CD14-positive monocyte (primary cell): Measurements from ENCODE around the gene UNC13B. TPM values are rescaled to one million over a fixed set of nuclear protein-coding genes. Genes with fewer than 3 reads are reported as not detected.

Source experiments
- DNase-seq, 3 donors: peaks; one replicate each; pipeline ENCODE4 v3.0.0-alpha.2; 2011 to 2022
- H2AFZ ChIP-seq: 2 replicates; pipeline ENCODE4 v1.6.0; 2012; ENCODE audit warnings: mild to moderate bottlenecking, low read depth, low read length, inconsistent platforms; ENCODE audit not compliant: insufficient read depth, poor library complexity, severe bottlenecking
- H3K27ac ChIP-seq, 2 donors: 1 replicate in 1 of 2; 2 replicates in 1 of 2; pipeline ENCODE4 v1.5.1; 2012 to 2013; ENCODE audit warnings: low read length in 2 of 2, control low read depth in 1 of 2, inconsistent platforms in 1 of 2, low read depth in 1 of 2, mild to moderate bottlenecking in 1 of 2
- H3K27me3 ChIP-seq, 2 donors: one replicate each; pipeline versions ENCODE4 v1.6.0 to v1.6.1; 2011 to 2013; ENCODE audit warnings: low read length in 2 of 2; ENCODE audit not compliant: control insufficient read depth in 2 of 2, insufficient read depth in 2 of 2
- H3K36me3 ChIP-seq, 2 donors: replicated peaks in 1 of 2; 1 replicate in 1 of 2; 2 replicates in 1 of 2; pipeline versions ENCODE4 v1.5.1 to v1.6.1; 2012 to 2013; ENCODE audit warnings: low read length in 2 of 2, control low read depth in 1 of 2, inconsistent platforms in 1 of 2, mild to moderate bottlenecking in 1 of 2; ENCODE audit not compliant: insufficient read depth in 2 of 2, control insufficient read depth in 1 of 2
- H3K4me1 ChIP-seq, 2 donors: 1 replicate in 1 of 2; 2 replicates in 1 of 2; pipeline versions ENCODE4 v1.5.1 to v1.6.1; 2012 to 2013; ENCODE audit warnings: low read length in 2 of 2, control low read depth in 1 of 2, inconsistent platforms in 1 of 2, mild to moderate bottlenecking in 1 of 2, moderate library complexity in 1 of 2; ENCODE audit not compliant: insufficient read depth in 2 of 2, control insufficient read depth in 1 of 2
- H3K4me2 ChIP-seq: replicated peaks from 2 replicates; pipeline ENCODE3; 2012; ENCODE audit warnings: low read length, moderate library complexity, mild to moderate bottlenecking; ENCODE audit not compliant: poor library complexity, severe bottlenecking; ENCODE audit errors: extremely low read depth
- H3K4me3 ChIP-seq, 3 experiments: fragments of 200-600 bp in 1 of 3; sonication (generic) in 1 of 3; replicated peaks in 1 of 3; 1 replicate in 2 of 3; 2 replicates in 1 of 3; pipeline ENCODE4 v1.5.1; 2011 to 2013; ENCODE audit warnings: low read length in 3 of 3, mild to moderate bottlenecking in 3 of 3, control low read depth in 2 of 3, low read depth in 2 of 3, inconsistent platforms in 1 of 3, moderate library complexity in 1 of 3
- H3K79me2 ChIP-seq: 2 replicates; pipeline ENCODE4 v1.6.0; 2012; ENCODE audit warnings: mild to moderate bottlenecking, control low read depth, inconsistent platforms, low read length, moderate library complexity; ENCODE audit not compliant: insufficient read depth
- H3K9ac ChIP-seq: 2 replicates; pipeline ENCODE4 v1.6.0; 2017; ENCODE audit warnings: low read length, mild to moderate bottlenecking; ENCODE audit not compliant: insufficient read depth, poor library complexity, severe bottlenecking
- H3K9me3 ChIP-seq, 2 donors: replicated peaks in 1 of 2; 1 replicate in 1 of 2; 2 replicates in 1 of 2; pipeline versions ENCODE4 v1.5.1 to v1.6.1; 2012 to 2013; ENCODE audit warnings: low read length in 2 of 2, control low read depth in 1 of 2; ENCODE audit not compliant: control insufficient read depth in 1 of 2, insufficient read depth in 1 of 2
- H4K20me1 ChIP-seq: 2 replicates; pipeline ENCODE4 v1.6.0; 2012; ENCODE audit warnings: mild to moderate bottlenecking, low read length, control low read depth, moderate library complexity; ENCODE audit not compliant: insufficient read depth
- H3K27ac Mint-ChIP-seq, 7 donors: one replicate each; pipeline ENCODE4 v1.8.0; 2020; ENCODE audit warnings: mild to moderate bottlenecking in 7 of 7, mixed read lengths in 7 of 7, moderate library complexity in 6 of 7, inconsistent platforms in 2 of 7
- H3K27me3 Mint-ChIP-seq, 3 donors: one replicate each; pipeline ENCODE4 v1.8.0; 2021 to 2022; ENCODE audit warnings: low read depth in 3 of 3, mild to moderate bottlenecking in 3 of 3, mixed read lengths in 3 of 3, moderate library complexity in 3 of 3, inconsistent platforms in 1 of 3
- H3K36me3 Mint-ChIP-seq, 2 donors: one replicate each; pipeline ENCODE4 v1.8.0; 2020; ENCODE audit warnings: mixed read lengths in 2 of 2, inconsistent platforms in 1 of 2, mild to moderate bottlenecking in 1 of 2
- H3K4me1 Mint-ChIP-seq: one replicate; pipeline ENCODE4 v1.8.0; 2020; ENCODE audit warnings: mild to moderate bottlenecking, mixed read lengths
- H3K4me3 Mint-ChIP-seq, 2 donors: one replicate each; pipeline ENCODE4 v1.8.0; 2020; ENCODE audit warnings: mild to moderate bottlenecking in 2 of 2, mixed read lengths in 2 of 2, moderate library complexity in 1 of 2
- H3K9me3 Mint-ChIP-seq, 7 donors: one replicate each; pipeline ENCODE4 v1.8.0; 2020 to 2022; ENCODE audit warnings: mixed read lengths in 7 of 7, mild to moderate bottlenecking in 6 of 7, moderate library complexity in 6 of 7, inconsistent platforms in 2 of 7
- CTCF ChIP-seq: fragments of 200-600 bp; IDR thresholded peaks from one replicate; pipeline ENCODE4 v1.8.0; 2022; ENCODE audit warnings: antibody characterized with exemption, mild to moderate bottlenecking
- WGBS: methylation state at CpG from one replicate; pipeline ENCODE4 v1.1.5; 2013; ENCODE audit warnings: missing lambda C conversion rate; ENCODE audit not compliant: insufficient coverage; 5-methylcytosine and 5-hydroxymethylcytosine counted together
- intact Hi-C, 2 donors: fragments of 100-400 bp; cut with micrococcal nuclease; formaldehyde crosslinking; loops; one replicate each; pipeline versions ENCODE4 v1.15.0 to v1.15.1; 2023
- polyA plus RNA-seq, 3 donors: library from polyadenylated mRNA; depleted of rRNA in 1 of 3; unstranded in 2 of 3; stranded (reverse) in 1 of 3; fragments of 300-500 nt in 2 of 3; fragments of >200 nt in 1 of 3; fragmentation: Illumina TruSeq in 2 of 3; gene quantifications; 1 replicate in 2 of 3; 2 replicates in 1 of 3; pipeline ENCODE4 v1.2.3, GENCODE V29; 2012 to 2021

Gene UNC13B
- polyA plus RNA-seq, 3 donors: 0.41 to 0.81 (median 0.66) TPM

GRCh38 chr9:35134920-35135319, 26.9 kb upstream of the UNC13B start:
- Histone ChIP-seq H3K4me1 (no peaks in the 10 kb centered on the region), H4K20me1 (no peaks in the 10 kb centered on the region), H3K27ac (no peak overlapping the region), H3K79me2 (no peaks in the 10 kb centered on the region), H3K9me3 (peaks cover 0 to 23% of the 10 kb centered on the region in 2 donors), H3K4me3 (no peak overlapping the region), H2AFZ (no peak overlapping the region), H3K36me3 (no peaks in the 10 kb centered on the region), H3K9ac (no peak overlapping the region), H3K4me2 (no peak overlapping the region), H3K27me3 (no peaks in the 10 kb centered on the region)
- H3K27me3 Mint-ChIP-seq: peaks cover 0 to 6% (median 4%) of the 10 kb centered on the region in 3 donors
- TF ChIP-seq CTCF: no peak
- H3K27ac Mint-ChIP-seq: no peak overlapping the region
- no peak for DNase-seq
- H3K36me3 Mint-ChIP-seq: no peaks in the 10 kb centered on the region
- H3K4me3 Mint-ChIP-seq: no peak overlapping the region
- peaks cover 2 to 30% (median 21%) of the 10 kb centered on the region in 7 donors for H3K9me3 Mint-ChIP-seq
- WGBS: 89% methylated on average over 3 of the region's 6 CpGs
- intact Hi-C loops: no loop called here
- H3K4me1 Mint-ChIP-seq: no peaks in the 10 kb centered on the region

- H3K79me2 ChIP-seq: no peaks in the 10 kb centered on the region
- no peaks in the 10 kb centered on the region for H3K36me3 ChIP-seq
- H3K27me3 ChIP-seq: no peaks in the 10 kb centered on the region
- H2AFZ ChIP-seq: no peak overlapping the region
- TF ChIP-seq CTCF: no peak
- no peak overlapping the region for H3K4me3 ChIP-seq
- H3K27ac Mint-ChIP-seq: no peak overlapping the region
- intact Hi-C loops: no loop called here
- H3K9ac ChIP-seq: no peak overlapping the region
- peaks cover 0 to 6% (median 4%) of the 10 kb centered on the region in 3 donors for H3K27me3 Mint-ChIP-seq
- H3K9me3 Mint-ChIP-seq: peaks cover 2 to 36% (median 26%) of the 10 kb centered on the region in 7 donors
- H4K20me1 ChIP-seq: no peaks in the 10 kb centered on the region
- no peak overlapping the region for H3K27ac ChIP-seq
- no peaks in the 10 kb centered on the region for H3K4me1 ChIP-seq
- no peaks in the 10 kb centered on the region for H3K36me3 Mint-ChIP-seq
- 88% methylated on average over 3 of the region's 7 CpGs for WGBS
- no peak for DNase-seq
- H3K4me1 Mint-ChIP-seq: no peaks in the 10 kb centered on the region
- H3K4me3 Mint-ChIP-seq: no peak overlapping the region
- peaks cover 3 to 31% of the 10 kb centered on the region in 2 donors for H3K9me3 ChIP-seq
- H3K4me2 ChIP-seq: no peak overlapping the region
These were observed 25.8 kb upstream of the UNC13B start for GRCh38 chr9:35135988-35136387.
